NCI-H187 (cell line): ENCODE data around the gene HEATR5A.
"Not testable (repeated sequence)": the region's sequence is repeated elsewhere in the genome, so short reads cannot be mapped to it uniquely, and the experiment has no call there.

Experiments
- DNase-seq, 2 experiments: peaks; one replicate each; lab custom pipeline; 2025; lab: John Stamatoyannopoulos, UW

The HEATR5A gene

GRCh38 chr14:31388687-31389413 is 31.5 kb downstream of the HEATR5A start:
- DNase-seq, result no peak

DNA sequence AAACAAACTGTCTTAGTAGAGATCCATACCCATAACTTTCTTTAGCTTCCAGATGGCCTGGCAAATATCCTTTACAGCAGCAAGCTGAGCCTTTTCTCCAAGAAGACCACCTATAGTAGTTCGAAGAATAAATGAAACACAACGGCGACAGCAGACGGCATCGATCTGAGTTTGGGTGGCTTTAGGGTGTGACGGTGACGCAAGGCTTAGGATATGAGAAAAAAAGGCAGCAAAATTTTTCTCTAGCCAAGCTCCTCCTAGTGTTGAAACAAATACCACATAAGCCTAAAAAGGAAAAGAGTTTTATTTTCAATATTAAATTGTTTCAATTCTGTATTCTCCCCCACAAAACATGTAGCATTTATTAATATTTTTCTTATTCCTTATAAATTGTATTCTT is 33.3 kb downstream of the HEATR5A start:
- DNase-seq, result no peak

DNA sequence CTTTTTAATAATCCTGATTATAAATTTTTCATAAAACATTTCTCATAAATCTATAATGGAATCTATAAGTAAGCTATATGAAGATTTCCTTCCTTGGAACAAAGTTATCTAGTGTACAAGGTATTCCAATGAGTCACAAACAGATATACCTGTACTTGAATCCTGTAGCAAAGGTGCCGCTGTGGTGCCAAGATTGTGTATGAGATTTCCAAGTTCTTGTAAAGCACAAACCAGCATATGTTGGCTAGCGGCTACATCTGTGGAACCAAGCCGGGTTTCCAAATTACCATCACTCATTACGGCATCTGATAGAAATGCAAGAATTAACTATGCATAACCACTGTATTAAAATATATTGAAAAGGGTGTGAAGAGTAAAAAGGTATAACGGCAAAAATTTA is 34.1 kb downstream of the HEATR5A start:
- DNase-seq, result no peak

- no peak for DNase-seq
Observed at GRCh38 chr14:31382221-31382620, 38.1 kb downstream of the HEATR5A start.

- DNase-seq, result no peak
Observed at GRCh38 chr14:31380106-31380505, 40.2 kb downstream of the HEATR5A start.

DNA sequence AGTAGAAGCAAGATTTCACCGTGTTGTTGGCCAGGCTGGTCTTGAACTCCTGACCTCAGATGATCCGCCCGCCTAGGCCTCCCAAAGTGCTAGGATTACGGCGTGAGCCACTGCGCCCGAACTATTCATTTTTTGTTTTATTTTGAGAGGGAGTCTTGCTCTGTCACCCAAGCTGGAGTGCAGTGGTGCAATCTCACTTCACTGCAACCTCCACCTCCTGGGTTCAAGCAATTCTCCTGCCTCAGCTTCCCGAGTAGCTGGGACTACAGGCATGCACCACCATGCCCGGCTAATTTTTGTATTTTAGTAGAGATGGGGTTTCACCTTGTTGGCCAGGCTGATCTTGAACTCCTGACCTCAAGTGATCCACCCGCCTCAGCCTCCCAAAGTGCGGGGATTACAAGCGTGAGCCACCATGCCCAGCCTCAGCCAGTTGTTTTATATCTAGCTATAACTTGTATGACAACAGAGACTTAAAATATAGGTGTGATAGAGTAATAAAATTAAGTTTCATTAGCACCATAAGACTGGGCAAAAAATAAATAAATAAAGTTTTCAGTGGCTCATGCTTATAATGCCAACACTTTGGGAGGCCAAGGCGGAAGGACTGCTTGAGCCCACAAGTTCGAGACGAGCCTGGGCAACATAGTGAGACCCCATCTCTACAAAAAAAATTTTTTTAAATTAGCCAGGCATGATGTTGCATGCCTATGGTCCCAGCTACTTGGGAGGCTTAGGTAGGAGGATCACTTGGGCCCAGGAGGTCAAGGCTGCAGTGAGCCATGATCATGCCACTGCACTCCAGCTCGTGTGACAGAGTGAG is 41.0 kb downstream of the HEATR5A start:
- not testable (repeated sequence) for DNase-seq

DNA sequence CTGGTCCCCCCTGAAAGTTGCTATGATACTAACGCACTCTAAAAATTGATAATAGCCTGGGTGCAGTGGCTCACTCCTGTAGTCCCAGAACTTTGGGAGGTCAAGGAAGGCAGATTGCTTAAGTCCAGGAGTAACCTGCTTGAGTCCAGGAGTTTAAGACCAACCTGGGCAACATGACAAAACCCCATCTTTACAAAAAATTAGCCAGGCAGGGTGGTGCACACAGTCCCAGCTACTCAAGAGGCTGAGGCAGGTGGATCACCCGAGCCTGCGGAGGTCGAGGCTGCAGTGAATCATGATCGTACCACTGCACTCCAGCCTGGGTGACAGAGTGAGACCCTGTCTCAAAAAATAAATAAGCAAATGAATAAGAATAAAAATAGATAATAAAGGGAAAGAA is 42.9 kb downstream of the HEATR5A start:
- no peak for DNase-seq

GRCh38 chr14:31371646-31372045 is 48.7 kb downstream of the HEATR5A start:
- DNase-seq, result no peak

- no peak for DNase-seq
Observed at GRCh38 chr14:31363331-31364073, 56.8 kb downstream of the HEATR5A start.

DNA sequence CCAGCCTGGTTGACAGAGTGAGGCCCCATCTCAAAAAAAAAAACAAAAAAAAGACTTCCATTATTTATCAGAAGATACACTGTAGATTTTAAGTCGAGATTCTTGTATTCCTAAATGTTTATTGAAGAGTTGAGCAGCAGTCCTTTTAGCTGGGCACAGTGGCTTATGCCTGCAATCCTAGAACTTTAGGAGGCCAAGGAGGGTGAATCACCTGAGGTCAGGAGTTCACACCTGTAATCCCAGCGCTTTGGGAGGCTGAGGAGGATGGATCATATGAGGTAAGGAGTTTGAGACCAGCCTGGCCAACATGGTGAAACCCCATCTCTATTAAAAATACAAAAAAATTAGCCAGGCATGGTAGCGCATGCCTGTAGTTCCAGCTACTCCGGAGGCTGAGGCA is 57.6 kb downstream of the HEATR5A start:
- DNase-seq, result no peak

DNA sequence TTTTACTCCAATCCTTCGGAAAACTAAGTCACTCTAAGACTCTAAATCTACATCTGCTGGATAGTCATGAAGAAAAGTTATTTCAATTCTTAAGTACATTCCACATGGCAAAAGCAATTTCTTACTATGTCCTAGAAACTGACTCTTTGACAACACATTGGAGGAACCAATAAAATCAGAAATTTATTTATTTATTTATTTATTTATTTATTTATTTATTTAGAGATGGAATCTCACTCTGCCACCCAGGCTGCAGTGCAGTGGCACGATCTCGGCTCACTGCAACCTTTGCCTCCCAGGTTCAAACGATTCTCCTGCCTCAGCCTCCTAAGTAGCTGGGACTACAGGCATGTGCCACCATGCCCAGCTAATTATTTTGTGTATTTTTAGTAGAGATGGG is 58.6 kb downstream of the HEATR5A start:
- DNase-seq, result not testable (repeated sequence)

GRCh38 chr14:31360919-31361662 is 59.3 kb downstream of the HEATR5A start:
- DNase-seq, result no peak

GRCh38 chr14:31357279-31357678 is 63.1 kb downstream of the HEATR5A start:
- DNase-seq, result no peak

DNA sequence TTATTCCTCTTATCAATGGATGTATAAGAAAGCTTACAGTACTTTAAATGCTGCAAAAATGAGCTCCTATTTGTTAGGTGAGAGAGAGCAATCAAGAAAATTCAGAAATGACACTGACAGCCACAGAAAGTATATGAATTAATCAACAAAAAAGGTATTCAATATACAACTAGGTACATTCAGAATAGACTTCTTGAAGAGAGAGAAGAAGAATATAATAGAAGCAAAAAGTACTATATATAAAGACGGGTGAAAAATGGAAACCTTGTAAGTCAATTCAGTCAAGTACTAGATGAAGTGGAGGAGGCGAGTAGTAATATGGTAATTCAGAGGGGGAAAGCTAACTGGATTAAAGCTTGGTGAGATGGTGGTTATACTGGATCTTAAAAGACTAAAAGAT is 74.3 kb downstream of the HEATR5A start:
- DNase-seq, result no peak

GRCh38 chr14:31341280-31341679 is 79.1 kb downstream of the HEATR5A start:
- no peak for DNase-seq

DNA sequence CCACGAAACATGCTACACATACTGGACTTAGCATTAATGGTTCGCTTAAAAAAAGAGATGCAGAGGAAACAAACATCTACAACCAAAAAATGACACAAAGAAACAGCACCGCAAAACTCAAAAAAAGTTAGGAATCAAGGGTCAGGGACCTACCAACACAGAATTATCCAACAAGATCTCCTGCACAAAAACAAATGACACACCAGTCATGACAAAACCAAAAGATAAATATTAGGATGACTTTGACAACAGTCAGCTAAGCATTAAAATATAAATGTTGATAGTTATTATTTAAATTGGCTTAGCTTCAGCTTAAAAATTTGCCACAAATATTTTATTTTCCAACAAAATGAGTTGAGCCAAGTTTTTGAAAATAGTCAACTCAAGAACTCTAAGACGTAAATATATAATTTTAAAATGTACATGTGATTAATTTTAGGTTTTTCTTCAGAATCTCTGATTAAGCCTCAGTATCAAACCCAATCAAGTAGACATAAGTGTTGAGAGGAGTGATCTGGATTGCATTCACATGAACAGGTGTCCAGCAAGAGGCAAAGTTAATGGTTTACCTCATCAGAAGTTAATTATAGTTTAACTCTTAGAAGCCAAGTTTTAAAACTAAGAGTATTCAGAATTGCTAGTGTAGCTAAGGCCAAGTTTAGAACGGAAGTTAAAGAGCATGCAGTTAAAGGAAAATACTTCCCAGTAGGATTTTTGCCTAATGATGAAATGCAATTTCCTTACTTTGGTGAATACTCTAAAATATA is 79.9 kb downstream of the HEATR5A start:
- no peak for DNase-seq

- DNase-seq, result no peak
Observed at GRCh38 chr14:31339743-31340142, 80.6 kb downstream of the HEATR5A start.

GRCh38 chr14:31337331-31337730 is 83.0 kb downstream of the HEATR5A start:
- DNase-seq, result no peak

DNA sequence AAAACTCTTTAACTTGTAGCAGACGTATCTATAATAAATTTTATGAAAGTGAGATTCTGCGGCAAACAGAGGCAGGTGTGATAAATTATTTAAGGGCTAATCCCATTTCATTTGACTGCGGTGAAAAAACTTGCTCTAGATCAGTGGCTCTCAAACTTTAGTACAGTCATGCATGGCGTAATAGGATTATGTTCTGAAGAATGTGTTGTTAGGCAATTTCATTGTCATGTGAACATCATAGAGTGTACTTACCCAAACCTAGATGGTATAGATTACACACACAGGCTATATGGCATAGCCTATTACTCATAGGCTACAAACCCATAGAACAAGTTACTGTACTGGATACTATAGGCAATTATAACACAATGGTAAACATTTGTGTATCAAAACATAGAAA is 83.7 kb downstream of the HEATR5A start:
- DNase-seq, result no peak

DNA sequence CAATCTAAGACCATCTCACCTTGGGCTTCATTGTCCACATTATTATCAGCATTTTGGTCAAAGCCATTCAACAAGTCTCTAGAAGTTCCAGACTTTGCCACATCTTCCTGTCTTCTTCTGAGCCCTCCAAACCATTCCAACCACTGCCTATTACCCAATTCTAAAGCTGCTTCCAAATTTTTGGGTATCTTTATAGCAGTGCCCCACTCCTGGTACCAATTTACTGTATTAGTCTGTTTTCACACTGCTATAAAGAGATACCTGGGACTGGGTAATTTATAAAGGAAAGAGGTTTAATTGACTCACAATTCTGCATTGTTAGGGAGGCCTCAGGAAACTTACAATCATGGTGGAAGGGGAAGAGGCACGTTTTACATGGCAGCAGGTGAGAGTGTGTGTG is 89.0 kb downstream of the HEATR5A start:
- not testable (repeated sequence) for DNase-seq

GRCh38 chr14:31329876-31330521 is 90.4 kb downstream of the HEATR5A start:
- DNase-seq, result not testable (repeated sequence)
